Right lobe of liver (tissue), 6 donors: Measurements from ENCODE around the gene GPR15LG. TPM values are rescaled to one million over a fixed set of nuclear protein-coding genes. Genes with fewer than 3 reads are reported as not detected.

ENCODE experiments used
- ATAC-seq, 4 donors: fragments of 200-7000 bp; cut with Tn5 transposase; one replicate each; pipeline ENCODE4 v1.9.1; 2020; ENCODE audit warnings: mild to moderate bottlenecking in 4 of 4, moderate library complexity in 4 of 4
- DNase-seq, 3 donors: peaks; one replicate each; pipeline ENCODE4 v3.0.0-alpha.2; 2020
- H3K27ac ChIP-seq, 3 donors: fragments of 200-600 bp; one replicate each; pipeline ENCODE4 v1.8.0; 2022
- H3K27me3 ChIP-seq, 2 donors: fragments of 200-600 bp; one replicate each; pipeline ENCODE4 v1.8.0; 2022
- H3K36me3 ChIP-seq, 4 donors: fragments of 200-600 bp; sonication (generic) in 1 of 4; one replicate each; pipeline versions ENCODE4 v1.5.1 to v1.8.0; 2017 to 2022; ENCODE audit warnings: control low read depth in 1 of 4
- H3K4me1 ChIP-seq, 4 donors: fragments of 200-600 bp; sonication (generic) in 1 of 4; one replicate each; pipeline versions ENCODE4 v1.5.1 to v1.8.0; 2017 to 2022; ENCODE audit warnings: control low read depth in 1 of 4
- H3K4me3 ChIP-seq, 3 donors: fragments of 200-600 bp; one replicate each; pipeline ENCODE4 v1.8.0; 2022
- H3K9me3 ChIP-seq, 4 donors: fragments of 200-600 bp; sonication (generic) in 1 of 4; one replicate each; pipeline versions ENCODE4 v1.5.1 to v1.8.0; 2017 to 2022; ENCODE audit warnings: control low read depth in 1 of 4
- POLR2A ChIP-seq: fragments of 450-650 bp; IDR thresholded peaks from one replicate; pipeline ENCODE4 v1.6.1; 2017; ENCODE audit warnings: antibody characterized with exemption, mild to moderate bottlenecking
- WGBS: methylation state at CpG from one replicate; pipeline ENCODE4 v1.1.6; 2018; ENCODE audit warnings: low coverage, low lambda C conversion rate; ENCODE audit not compliant: insufficient coverage; ENCODE audit errors: missing lambda C conversion rate; 5-methylcytosine and 5-hydroxymethylcytosine counted together
- intact Hi-C, 2 donors: fragments of 100-400 bp; cut with DNase I; formaldehyde crosslinking; loops; one replicate each; pipeline versions ENCODE4 v1.11.2 to v1.14.1; 2022
- total RNA-seq, 6 experiments: library from RNA; depleted of rRNA in 2 of 6; stranded (reverse); fragments of >200 nt in 2 of 6; fragmentation: NEBNext Ultra II Directional in 3 of 6; extraction: Animal tissue kit (Norgen Biotek cat#: 25700) in 3 of 6; gene quantifications; one replicate each; pipeline versions ENCODE4 v1.1.0 to v1.2.4, GENCODE V29; 2016 to 2023
- TF ChIP-seq, protein P1 (sequence below), 4 donors: fragments of 200-600 bp in 3 of 4; fragments of 450-650 bp in 1 of 4; IDR thresholded peaks; one replicate each; pipeline versions ENCODE4 v1.5.1 to v1.8.0; 2016 to 2022; ENCODE audit warnings: antibody characterized with exemption in 4 of 4, mild to moderate bottlenecking in 2 of 4
- donor health status: DM: no; HTN: yes; CAD: no.
- donor health status: DM: no; HTN: no; CAD: no.
- donor health status: DM: no; HTN: no; CAD: no.
- donor health status: DM: no; HTN: yes; CAD: no.
- donor health status: DM: no; HTN: yes; CAD: no.

GPR15LG gene
- total RNA-seq, 6 experiments from 2014 or later: not detected

DNA sequence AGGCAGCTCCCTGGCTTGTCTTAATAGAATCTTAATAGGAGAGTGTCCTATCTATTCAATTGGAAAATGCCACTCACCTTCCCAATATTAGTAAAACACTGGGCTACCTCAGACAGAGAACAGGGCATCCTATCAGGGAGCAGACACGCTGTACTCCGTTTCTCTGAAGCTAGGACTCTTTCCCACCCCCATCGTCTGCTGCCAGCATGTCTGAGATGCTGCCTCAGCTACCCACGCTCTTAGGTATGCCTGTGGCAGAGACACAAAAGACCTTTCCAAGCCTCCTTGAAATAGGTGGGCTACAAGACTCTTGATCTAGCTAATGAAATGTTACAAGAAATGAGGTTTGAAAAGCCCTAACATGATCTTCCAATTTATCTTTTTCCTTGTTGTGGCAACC, 54.2 kb downstream of the GPR15LG start:
- ATAC-seq (no peak), DNase-seq (no peak)
- Histone ChIP-seq H3K27ac (no peak overlapping the region), H3K4me3 (no peak overlapping the region), H3K36me3 (no peaks in the 10 kb centered on the region), H3K4me1 (no peaks in the 10 kb centered on the region), H3K9me3 (no peaks in the 10 kb centered on the region), H3K27me3 (no peaks in the 10 kb centered on the region)
- intact Hi-C loops: no loop called here
- TF ChIP-seq, protein P1, sequence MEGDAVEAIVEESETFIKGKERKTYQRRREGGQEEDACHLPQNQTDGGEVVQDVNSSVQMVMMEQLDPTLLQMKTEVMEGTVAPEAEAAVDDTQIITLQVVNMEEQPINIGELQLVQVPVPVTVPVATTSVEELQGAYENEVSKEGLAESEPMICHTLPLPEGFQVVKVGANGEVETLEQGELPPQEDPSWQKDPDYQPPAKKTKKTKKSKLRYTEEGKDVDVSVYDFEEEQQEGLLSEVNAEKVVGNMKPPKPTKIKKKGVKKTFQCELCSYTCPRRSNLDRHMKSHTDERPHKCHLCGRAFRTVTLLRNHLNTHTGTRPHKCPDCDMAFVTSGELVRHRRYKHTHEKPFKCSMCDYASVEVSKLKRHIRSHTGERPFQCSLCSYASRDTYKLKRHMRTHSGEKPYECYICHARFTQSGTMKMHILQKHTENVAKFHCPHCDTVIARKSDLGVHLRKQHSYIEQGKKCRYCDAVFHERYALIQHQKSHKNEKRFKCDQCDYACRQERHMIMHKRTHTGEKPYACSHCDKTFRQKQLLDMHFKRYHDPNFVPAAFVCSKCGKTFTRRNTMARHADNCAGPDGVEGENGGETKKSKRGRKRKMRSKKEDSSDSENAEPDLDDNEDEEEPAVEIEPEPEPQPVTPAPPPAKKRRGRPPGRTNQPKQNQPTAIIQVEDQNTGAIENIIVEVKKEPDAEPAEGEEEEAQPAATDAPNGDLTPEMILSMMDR (IDR thresholded peaks at IDR 0.05): no peak
- no peak for TF ChIP-seq POLR2A
- 53% methylated on average over 4 of the region's 4 CpGs for WGBS

DNA sequence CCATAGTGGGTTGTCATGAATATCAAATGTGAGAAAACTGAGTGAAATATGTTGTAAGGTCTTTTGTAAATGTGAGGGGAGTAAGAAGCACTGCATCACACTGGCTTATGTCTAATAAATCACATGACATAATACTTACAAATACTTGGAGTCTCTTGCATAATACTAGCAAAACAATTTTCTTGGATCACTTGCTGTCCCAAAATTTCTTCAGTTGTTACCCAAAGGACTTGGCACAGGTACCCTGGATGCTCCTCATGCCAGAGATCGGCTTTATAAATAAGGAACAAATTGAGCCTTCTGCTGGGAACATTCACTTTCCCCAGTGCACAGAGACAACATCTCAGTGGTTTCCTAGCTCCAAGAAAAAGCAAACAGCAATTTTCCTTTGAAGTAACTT, 56.8 kb downstream of the GPR15LG start:
- intact Hi-C loops: no loop called here
- 45% methylated on average over 1 of the region's 1 CpG for WGBS
- H3K4me1 ChIP-seq: no peaks in the 10 kb centered on the region
- ATAC-seq (no peak), DNase-seq (no peak)
- H3K36me3 ChIP-seq: no peaks in the 10 kb centered on the region
- no peak overlapping the region for H3K4me3 ChIP-seq
- no peaks in the 10 kb centered on the region for H3K27me3 ChIP-seq
- H3K9me3 ChIP-seq: no peaks in the 10 kb centered on the region
- TF ChIP-seq POLR2A: no peak
- TF ChIP-seq, protein P1 (IDR thresholded peaks at IDR 0.05): no peak
- H3K27ac ChIP-seq: no peak overlapping the region

DNA sequence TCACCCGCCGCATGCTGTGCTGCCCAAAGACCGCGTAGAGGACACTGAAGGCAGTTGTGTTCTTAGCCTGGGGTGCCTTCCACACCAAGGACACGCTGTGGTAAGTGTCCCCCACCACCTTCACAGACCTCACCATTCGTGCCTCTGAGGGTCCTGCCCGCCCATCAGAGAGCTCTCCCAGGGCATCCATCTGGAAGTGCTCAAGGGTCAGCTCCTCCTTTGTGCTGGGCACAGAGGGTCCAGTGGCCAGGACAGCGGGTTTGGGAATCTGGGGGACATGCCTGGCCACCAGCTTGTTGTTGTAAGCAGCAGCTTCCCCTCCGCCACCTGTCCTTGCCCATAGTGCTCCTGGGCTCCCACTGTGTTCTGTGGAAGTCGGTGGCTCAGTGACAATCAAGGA, 58.8 kb downstream of the GPR15LG start:
- H3K36me3 ChIP-seq: no peaks in the 10 kb centered on the region
- H3K9me3 ChIP-seq: no peaks in the 10 kb centered on the region
- no peak overlapping the region for H3K4me3 ChIP-seq
- TF ChIP-seq, protein P1 (IDR thresholded peaks at IDR 0.05): no peak
- no peak for TF ChIP-seq POLR2A
- no peak overlapping the region for H3K27ac ChIP-seq
- DNase-seq (no peak), ATAC-seq (no peak)
- intact Hi-C loops: no loop called here
- H3K4me1 ChIP-seq: no peaks in the 10 kb centered on the region
- 40% methylated on average over 2 of the region's 10 CpGs for WGBS
- H3K27me3 ChIP-seq: no peaks in the 10 kb centered on the region

DNA sequence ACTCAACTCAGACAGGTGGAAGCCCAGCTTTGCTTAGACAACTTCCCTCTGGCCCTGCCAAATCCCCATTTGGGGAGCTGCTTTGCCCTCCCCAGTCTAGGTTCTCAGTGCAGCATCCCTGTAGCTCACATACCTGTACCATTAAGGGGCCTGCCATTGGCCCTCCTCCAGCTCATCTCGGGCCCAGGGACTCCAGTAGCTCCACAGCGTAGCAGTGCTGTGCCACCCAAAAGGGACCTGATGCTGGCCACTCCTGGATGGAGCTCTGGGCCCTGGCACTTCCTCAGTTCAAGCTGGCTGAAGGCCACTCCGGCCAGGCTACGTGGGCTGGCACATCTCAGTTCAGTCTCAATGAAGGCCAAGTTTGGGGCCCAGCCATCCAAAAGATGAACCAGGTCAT, 60.3 kb downstream of the GPR15LG start:
- intact Hi-C loops: no loop called here

More for the DNA sequence above, 60.3 kb downstream of the GPR15LG start:
- no peaks in the 10 kb centered on the region for H3K27me3 ChIP-seq
- H3K4me1 ChIP-seq: no peaks in the 10 kb centered on the region
- WGBS: 33% methylated on average over 1 of the region's 4 CpGs
- no peaks in the 10 kb centered on the region for H3K36me3 ChIP-seq
- H3K9me3 ChIP-seq: no peaks in the 10 kb centered on the region
- H3K27ac ChIP-seq: no peak overlapping the region
- TF ChIP-seq, protein P1 (IDR thresholded peaks at IDR 0.05): no peak
- TF ChIP-seq POLR2A: no peak
- ATAC-seq: no peak
- no peak overlapping the region for H3K4me3 ChIP-seq
- DNase-seq: no peak
